Measurements from ENCODE around the gene SASH1. TPM values are rescaled to one million over a fixed set of nuclear protein-coding genes. Genes with fewer than 3 reads are reported as not detected.

The SASH1 gene
- total and polyA plus RNA-seq, 2 of the 8 experiments (the other 6 are each of a cell fraction or from before 2014, with no cell fraction given) = 6.0 to 20.2 TPM

DNA sequence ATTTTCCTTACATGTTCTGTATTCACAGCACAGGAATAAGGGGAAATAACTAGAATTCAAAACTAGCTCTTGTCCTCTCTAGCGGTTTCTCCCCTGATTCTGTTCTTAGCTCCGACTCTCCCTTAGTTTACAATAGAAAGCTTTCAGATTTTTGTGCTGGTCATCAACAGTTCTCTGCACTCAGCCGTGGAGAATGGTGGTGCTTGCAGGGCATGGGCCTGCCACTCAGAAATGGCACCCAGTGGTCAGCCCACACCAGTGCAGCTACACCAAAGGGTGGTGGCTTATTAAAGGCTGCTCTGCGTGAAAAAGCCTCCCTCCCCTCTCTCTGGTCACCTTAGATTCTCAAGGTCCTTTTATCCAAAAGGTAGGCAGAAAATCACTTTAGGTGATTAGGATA lies 123.5 kb downstream of the SASH1 start:
- ChIA-PET POLR2A (ENCODE audit: partially characterized antibody) (no interaction called here), CTCF (ENCODE audit: partially characterized antibody) (interaction anchor here (0.6 to 3.0 kb wide), 17 partner anchors 10 to 289 kb away, joined by 3 to 25 read pairs (median 4); no protein-coding TSS in a partner anchor)
- no peak overlapping the region for H3K4ac ChIP-seq (replicated peaks; ENCODE audit: insufficient read length, low read depth, low read length)
- no peak overlapping the region for H2AFZ ChIP-seq (ENCODE audit: low read length)
- no peak overlapping the region for H4K8ac ChIP-seq (ENCODE audit: extremely low read depth, insufficient read depth, low read length)
- no peak overlapping the region for H2BK20ac ChIP-seq (ENCODE audit: low read length)
- H3K18ac ChIP-seq (ENCODE audit: extremely low read depth, low read length) = no peak overlapping the region
- no peaks in the 10 kb centered on the region for H3K79me2 ChIP-seq (ENCODE audit: control insufficient read depth in 1 of 2, insufficient read depth in 2 of 2, low read length in 2 of 2)
- no peak overlapping the region for H2BK15ac ChIP-seq (ENCODE audit: low read length)
- no peak overlapping the region for H3K4me2 ChIP-seq (ENCODE audit: insufficient read depth in 1 of 2, low read depth in 2 of 2, low read length in 2 of 2)
- no peak overlapping the region for H2BK5ac ChIP-seq (ENCODE audit: low read depth, low read length)
- FAIRE-seq = no peak
- WGBS, 2 experiments (ENCODE audit: extremely low coverage in 1 of 2, insufficient coverage in 1 of 2, insufficient read length in 1 of 2, insufficient replicate concordance in 2 of 2, low coverage in 1 of 2, low lambda C conversion rate in 2 of 2, missing lambda C conversion rate in 1 of 2) = 93% methylated on average over 4 of the region's 4 CpGs; no CpG with 5 or more reads in 1 of the 2 experiments
- H3K36me3 ChIP-seq (ENCODE audit: control insufficient read depth in 2 of 4, insufficient read depth in 4 of 4, low read length in 3 of 4) = no peaks in the 10 kb centered on the region
- H4K20me1 ChIP-seq (replicated peaks in 1 of 2; ENCODE audit: control insufficient read depth in 1 of 2, insufficient read depth in 2 of 2, low read length in 2 of 2) = peaks cover 0 to 2% of the 10 kb centered on the region in 2 experiments
- H3K9me3 ChIP-seq (ENCODE audit: insufficient read depth in 2 of 2, low read depth in 1 of 2, low read length in 1 of 2) = no peaks in the 10 kb centered on the region
- H3K79me1 ChIP-seq (ENCODE audit: low read depth, low read length) = no peaks in the 10 kb centered on the region; the same call in 1 of the 2 replicates
- H3K56ac ChIP-seq (replicated peaks; ENCODE audit: insufficient read length, low read depth, low read length) = no peak overlapping the region
- no peak overlapping the region for H3K14ac ChIP-seq (ENCODE audit: insufficient read length)
- no peak overlapping the region for H3K4me3 ChIP-seq (ENCODE audit: extremely low read depth in 1 of 4, insufficient read depth in 2 of 4, low read depth in 3 of 4, low read length in 4 of 4)
- peak in 1 of 2 experiments; percentile 33 for DNase-seq (ENCODE audit: low read depth in 1 of 2, low spot score in 2 of 2)
- peaks cover 3 to 9% (median 8%) of the 10 kb centered on the region in 4 experiments for H3K4me1 ChIP-seq (replicated peaks in 1 of 4; ENCODE audit: control insufficient read depth in 3 of 4, insufficient read depth in 4 of 4, low read length in 3 of 4)
- H4K5ac ChIP-seq (ENCODE audit: insufficient read length, low read depth, low read length) = no peak overlapping the region
- no peak overlapping the region for H2BK12ac ChIP-seq (ENCODE audit: low read depth, low read length)
- no peak overlapping the region for H2AK5ac ChIP-seq (ENCODE audit: low read depth, low read length)
- no peak overlapping the region for H3K27ac ChIP-seq (ENCODE audit: low read depth, low read length)
- H3K23ac ChIP-seq (ENCODE audit: insufficient read length) = no peak overlapping the region
- no peak overlapping the region for H2BK120ac ChIP-seq (replicated peaks; ENCODE audit: low read depth, low read length)
- no peak overlapping the region for H3K9ac ChIP-seq (replicated peaks in 1 of 4; ENCODE audit: extremely low read depth in 1 of 4, low read depth in 3 of 4, low read length in 3 of 4)
- H3K23me2 ChIP-seq (ENCODE audit: low read depth, low read length) = no peaks in the 10 kb centered on the region
- TF ChIP-seq POU5F1 (IDR thresholded peaks at IDR 0.05; ENCODE audit: low read depth, low read length) (no peak), HDAC6 (IDR thresholded peaks at IDR 0.05; ENCODE audit: low read depth, low read length) (no peak), SP1 (IDR thresholded peaks at IDR 0.05; ENCODE audit: low read depth, low read length) (no peak), SP2 (IDR thresholded peaks at IDR 0.05; ENCODE audit: low read length) (no peak), SRF (IDR thresholded peaks at IDR 0.05; ENCODE audit: low read depth, low read length) (no peak), YY1 (IDR thresholded peaks at IDR 0.05; ENCODE audit: low read depth, low read length) (no peak), TAF1 (IDR thresholded peaks at IDR 0.05; ENCODE audit: low read depth, low read length) (no peak), BCL11A (IDR thresholded peaks at IDR 0.05; ENCODE audit: low read depth in 2 of 2, low read length in 2 of 2) (no peak), EP300 (IDR thresholded peaks at IDR 0.05; ENCODE audit: borderline replicate concordance in 1 of 2, low read depth in 2 of 2, low read length in 2 of 2) (no peak), ASH2L (IDR thresholded peaks at IDR 0.05; ENCODE audit: low read length) (no peak), EGR1 (IDR thresholded peaks at IDR 0.05; ENCODE audit: borderline replicate concordance, low read depth, low read length) (no peak), GTF2F1 (IDR thresholded peaks at IDR 0.05; ENCODE audit: borderline replicate concordance, low read depth, low read length) (no peak), RAD21 (IDR thresholded peaks at IDR 0.05 in 1 of 2, conservative IDR thresholded peaks at IDR 0.05 in 1 of 2; ENCODE audit: low read depth in 2 of 2, low read length in 2 of 2) (no peak)
- no peak overlapping the region for H4K91ac ChIP-seq (replicated peaks; ENCODE audit: insufficient read length, low read length)
- H3K27me3 ChIP-seq (replicated peaks in 1 of 4; ENCODE audit: control insufficient read depth in 3 of 4, extremely low read depth in 1 of 4, insufficient read depth in 3 of 4, low read length in 3 of 4) = peaks cover 0 to 1% (median 0%) of the 10 kb centered on the region in 4 experiments; a peak in 1 of 7 replicates

Measured in H1 (cell line).